HFF-Myc (cell line): Measurements from ENCODE around the gene GIMAP6.

ENCODE experiments used
- DNase-seq: peaks from one replicate; pipeline ENCODE4 v3.0.0-alpha.2; 2011; ENCODE audit warnings: low read depth; ENCODE audit errors: extremely low read depth
- H3K4me3 ChIP-seq: replicated peaks from 2 replicates; pipeline ENCODE4 v1.5.1; 2011; ENCODE audit warnings: low read depth, mild to moderate bottlenecking, control low read depth, low read length
- TF ChIP-seq, protein P1 (sequence below): IDR thresholded peaks from 2 replicates; pipeline ENCODE4 v1.5.1; 2012; ENCODE audit warnings: mild to moderate bottlenecking, low read depth, low read length, control low read depth; ENCODE audit errors: missing control alignments

The GIMAP6 gene

DNA sequence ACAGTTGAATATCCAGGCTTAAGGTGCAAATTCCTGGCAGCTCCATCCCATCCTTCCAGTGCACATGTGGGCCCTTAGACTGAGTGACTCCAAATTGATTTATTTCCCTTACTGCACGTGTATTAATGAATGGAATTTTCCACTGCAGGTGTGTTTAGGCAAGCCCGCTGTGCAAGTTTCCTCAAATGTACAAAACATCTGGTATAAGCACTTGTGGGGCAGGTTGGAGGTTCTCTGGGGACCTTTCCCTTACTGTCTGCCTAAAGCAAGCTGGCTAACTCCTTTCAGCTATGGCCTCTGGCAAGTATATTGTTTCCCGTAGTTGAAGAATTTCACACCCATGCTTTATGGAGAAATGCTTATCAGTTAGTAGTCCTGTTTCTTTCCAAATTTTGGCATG is 25.3 kb upstream of the GIMAP6 start:
- DNase-seq: no peak
- TF ChIP-seq, protein P1, sequence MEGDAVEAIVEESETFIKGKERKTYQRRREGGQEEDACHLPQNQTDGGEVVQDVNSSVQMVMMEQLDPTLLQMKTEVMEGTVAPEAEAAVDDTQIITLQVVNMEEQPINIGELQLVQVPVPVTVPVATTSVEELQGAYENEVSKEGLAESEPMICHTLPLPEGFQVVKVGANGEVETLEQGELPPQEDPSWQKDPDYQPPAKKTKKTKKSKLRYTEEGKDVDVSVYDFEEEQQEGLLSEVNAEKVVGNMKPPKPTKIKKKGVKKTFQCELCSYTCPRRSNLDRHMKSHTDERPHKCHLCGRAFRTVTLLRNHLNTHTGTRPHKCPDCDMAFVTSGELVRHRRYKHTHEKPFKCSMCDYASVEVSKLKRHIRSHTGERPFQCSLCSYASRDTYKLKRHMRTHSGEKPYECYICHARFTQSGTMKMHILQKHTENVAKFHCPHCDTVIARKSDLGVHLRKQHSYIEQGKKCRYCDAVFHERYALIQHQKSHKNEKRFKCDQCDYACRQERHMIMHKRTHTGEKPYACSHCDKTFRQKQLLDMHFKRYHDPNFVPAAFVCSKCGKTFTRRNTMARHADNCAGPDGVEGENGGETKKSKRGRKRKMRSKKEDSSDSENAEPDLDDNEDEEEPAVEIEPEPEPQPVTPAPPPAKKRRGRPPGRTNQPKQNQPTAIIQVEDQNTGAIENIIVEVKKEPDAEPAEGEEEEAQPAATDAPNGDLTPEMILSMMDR: no peak
- no peak overlapping the region for H3K4me3 ChIP-seq

DNA sequence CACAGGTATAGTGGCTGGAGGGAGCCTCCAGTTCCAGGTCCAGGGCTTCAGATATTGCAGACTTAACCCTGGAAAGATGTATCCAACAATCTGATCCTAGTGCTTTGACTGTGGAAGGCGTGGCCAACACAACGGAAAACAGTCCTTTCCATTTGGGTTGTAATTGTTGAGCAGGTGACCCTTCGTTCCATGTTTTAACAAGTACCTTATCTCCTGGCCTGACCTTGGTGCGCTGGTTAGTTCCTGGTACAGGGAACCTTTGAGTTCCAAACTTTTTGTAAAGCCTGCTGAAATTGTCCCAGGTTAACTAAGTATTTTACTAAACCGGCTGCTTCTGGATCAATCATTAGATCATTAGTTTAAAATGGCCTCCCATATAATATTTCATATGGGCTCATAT is 23.9 kb upstream of the GIMAP6 start:
- H3K4me3 ChIP-seq: no peak overlapping the region
- TF ChIP-seq, protein P1: no peak
- no peak for DNase-seq

DNA sequence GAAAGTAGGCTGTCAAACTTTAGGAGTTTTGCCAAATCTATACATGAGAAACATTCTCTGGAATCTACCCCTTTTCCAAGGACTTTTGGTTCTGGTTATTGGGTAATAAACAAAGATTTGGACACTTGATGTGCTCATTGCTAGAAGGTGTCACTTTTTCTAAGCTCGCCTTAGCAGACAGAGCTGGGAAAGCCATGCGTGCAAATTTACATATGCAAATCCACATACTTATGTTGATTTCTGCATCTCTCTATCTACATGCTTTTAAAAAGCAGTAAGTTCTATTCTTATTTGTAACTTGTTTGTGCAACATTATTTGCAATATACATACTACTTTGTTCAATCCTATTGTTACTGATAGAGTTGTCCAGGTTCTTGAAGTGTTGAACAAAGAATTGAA is 22.5 kb upstream of the GIMAP6 start:
- TF ChIP-seq, protein P1: no peak
- DNase-seq: no peak
- no peak overlapping the region for H3K4me3 ChIP-seq

DNA sequence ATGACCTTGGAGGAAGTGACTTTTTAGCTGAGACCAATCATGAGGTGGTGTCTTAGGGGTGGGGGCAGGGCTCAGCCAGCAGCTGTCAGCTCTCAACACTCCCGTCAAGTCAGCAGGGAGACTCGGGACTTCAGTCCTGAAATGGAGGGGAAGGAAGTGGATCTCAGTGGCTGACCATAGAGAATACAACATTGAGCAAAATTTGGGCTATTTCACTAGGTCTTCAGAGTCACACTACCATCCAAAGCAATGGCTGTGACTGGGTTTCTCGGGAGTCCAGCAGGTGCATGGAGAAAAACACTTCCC is 16.8 kb upstream of the GIMAP6 start:
- TF ChIP-seq, protein P1: no peak
- no peak for DNase-seq
- no peak overlapping the region for H3K4me3 ChIP-seq

DNA sequence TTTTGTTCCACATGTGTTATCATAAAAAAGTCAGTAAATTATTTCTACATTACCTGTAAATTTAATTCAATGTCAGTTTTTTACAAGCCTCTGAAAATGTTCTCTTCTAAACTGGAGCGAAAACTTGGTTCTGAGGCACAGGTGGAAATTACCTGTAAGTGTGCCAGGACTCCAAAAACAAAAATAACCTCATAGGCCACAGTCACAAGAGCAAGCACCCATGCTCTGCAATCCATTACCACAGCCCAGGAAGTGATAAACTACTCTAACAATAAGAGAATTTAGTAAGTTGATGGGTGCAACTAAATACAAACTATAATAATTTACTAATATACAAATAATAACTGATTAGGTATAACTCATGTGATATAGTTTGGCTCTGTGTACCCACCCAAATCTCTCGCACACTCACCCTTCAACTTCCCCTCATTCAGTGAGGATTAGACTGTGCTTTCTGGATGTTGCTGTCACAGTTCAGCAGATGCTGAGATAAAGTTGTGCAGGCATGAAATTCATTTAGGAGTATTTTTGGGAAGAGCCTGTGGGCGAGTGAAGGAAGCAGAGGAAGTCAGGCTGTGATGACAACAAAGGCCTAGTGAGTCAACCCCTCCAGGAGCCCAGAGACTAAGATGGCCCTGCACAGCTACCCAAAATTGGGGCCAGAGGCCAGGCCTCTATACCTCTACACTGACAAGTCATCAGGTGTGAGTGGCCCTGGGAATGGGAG is 16.3 kb upstream of the GIMAP6 start:
- no peak overlapping the region for H3K4me3 ChIP-seq
- no peak for DNase-seq
- TF ChIP-seq, protein P1: no peak

DNA sequence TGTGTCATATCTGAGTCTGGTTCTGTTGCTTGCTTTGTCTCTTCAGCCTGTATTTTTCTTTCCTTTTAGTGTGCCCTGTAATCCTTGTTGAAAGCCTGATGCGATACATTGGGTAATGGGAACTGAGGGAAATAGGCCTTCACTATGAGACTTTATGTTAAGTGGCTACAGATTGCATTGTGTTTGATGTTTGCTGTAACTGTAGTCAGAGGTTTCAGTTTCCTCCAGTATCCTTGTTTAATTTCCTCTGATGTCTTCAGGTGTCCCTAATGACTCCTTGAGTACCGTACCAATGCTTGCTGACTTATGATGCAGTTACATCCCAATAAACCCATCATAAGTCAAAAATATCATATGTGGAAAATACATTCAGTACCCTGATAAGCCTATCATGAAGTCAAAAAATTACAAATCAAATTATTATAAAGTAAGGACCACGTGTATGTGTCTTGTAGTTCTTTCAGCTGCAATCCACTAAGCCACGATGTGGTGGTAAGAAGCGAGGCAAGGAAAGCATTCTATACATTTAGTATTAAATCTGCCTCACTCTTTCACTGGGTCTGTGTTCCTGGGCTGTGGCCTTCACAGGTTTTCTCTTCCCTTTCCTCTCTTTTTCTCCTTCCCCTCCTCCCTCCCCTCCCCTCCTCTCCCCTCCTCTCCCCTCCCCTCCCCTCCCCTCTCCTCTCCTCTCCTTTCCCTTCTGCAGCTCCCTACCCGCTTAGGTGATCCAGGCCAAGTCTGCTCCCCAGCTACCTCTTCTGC is 13.3 kb upstream of the GIMAP6 start:
- H3K4me3 ChIP-seq: no peak overlapping the region
- no peak for DNase-seq
- TF ChIP-seq, protein P1: no peak
